KMS-11 (cell line): Measurements from ENCODE around the gene PHAF1.

Experiments
- H2AFZ ChIP-seq: fragments of 200-600 bp; sonication (generic); 2 replicates; pipeline ENCODE4 v1.6.1; 2016; ENCODE audit warnings: antibody characterized with exemption, mixed run types, low read depth
- H3K27ac ChIP-seq: fragments of 200-600 bp; sonication (generic); 2 replicates; pipeline ENCODE4 v1.6.1; 2016; ENCODE audit warnings: mild to moderate bottlenecking, mixed run types
- H3K27me3 ChIP-seq: fragments of 200-600 bp; sonication (generic); 2 replicates; pipeline ENCODE4 v1.6.1; 2017; ENCODE audit warnings: mild to moderate bottlenecking, low read depth, mixed run types, moderate library complexity; ENCODE audit not compliant: insufficient read depth
- H3K36me3 ChIP-seq: fragments of 200-600 bp; sonication (generic); 2 replicates; pipeline ENCODE4 v1.6.1; 2017; ENCODE audit warnings: mild to moderate bottlenecking, mixed run types; ENCODE audit not compliant: insufficient read depth
- H3K4me1 ChIP-seq: fragments of 200-600 bp; sonication (generic); 2 replicates; pipeline ENCODE4 v1.6.1; 2016; ENCODE audit warnings: mild to moderate bottlenecking, low read depth, mixed run types; ENCODE audit not compliant: poor library complexity, severe bottlenecking
- H3K4me2 ChIP-seq: fragments of 200-600 bp; sonication (generic); 2 replicates; pipeline ENCODE4 v1.7.0; 2016; ENCODE audit warnings: mild to moderate bottlenecking, mixed run types
- H3K4me3 ChIP-seq: fragments of 200-600 bp; sonication (generic); IDR thresholded peaks from 2 replicates; pipeline ENCODE4 v1.6.1; 2017; ENCODE audit warnings: low read depth, low read length, mixed read lengths; ENCODE audit not compliant: insufficient read depth
- H3K79me2 ChIP-seq: fragments of 200-600 bp; sonication (generic); 2 replicates; pipeline ENCODE4 v1.6.1; 2016; ENCODE audit warnings: low read depth, mixed run types; ENCODE audit not compliant: insufficient read depth
- H3K9ac ChIP-seq: fragments of 200-600 bp; sonication (generic); 2 replicates; pipeline ENCODE4 v1.6.1; 2016; ENCODE audit warnings: mild to moderate bottlenecking, mixed run types
- H4K20me1 ChIP-seq: fragments of 200-600 bp; sonication (generic); 2 replicates; pipeline ENCODE4 v1.6.1; 2016; ENCODE audit warnings: mild to moderate bottlenecking, mixed run types; ENCODE audit not compliant: insufficient read depth
- TF ChIP-seq, protein P1 (sequence below): fragments of 200-600 bp; sonication (generic); conservative IDR thresholded peaks from 2 replicates; pipeline ENCODE4 v1.6.1; 2017; ENCODE audit warnings: low read depth, mild to moderate bottlenecking, antibody characterized with exemption, low read length, moderate library complexity, mixed read lengths

Gene PHAF1

GRCh38 chr16:67109407-67110135 is at the start of gene PHAF1:
Gene PHAF1, plus strand, starts transcription at chr16:67109941. Its CDS starts 235 bp downstream, at chr16:67110176.
- Histone ChIP-seq H3K27ac (0 out of 2 replicates have a peak within 1 kb of the TSS, but pooled peaks have one; percentile 14), H3K27me3 (no peaks in the 10 kb centered on the region), H3K36me3 (no peaks in the 10 kb centered on the region), H2AFZ (peak within 1 kb of the TSS; percentile 95), H3K9ac (peak within 1 kb of the TSS; percentile 38; the same call in 1 of the 2 replicates), H3K79me2 (peaks cover 36% of the 10 kb centered on the region; the same call in 1 of the 2 replicates), H3K4me1 (peaks cover 14% of the 10 kb centered on the region), H3K4me3 (no peak within 1 kb of the TSS), H4K20me1 (no peaks in the 10 kb centered on the region; the same call in 1 of the 2 replicates), H3K4me2 (peak within 1 kb of the TSS; percentile 98)
- TF ChIP-seq, protein P1, sequence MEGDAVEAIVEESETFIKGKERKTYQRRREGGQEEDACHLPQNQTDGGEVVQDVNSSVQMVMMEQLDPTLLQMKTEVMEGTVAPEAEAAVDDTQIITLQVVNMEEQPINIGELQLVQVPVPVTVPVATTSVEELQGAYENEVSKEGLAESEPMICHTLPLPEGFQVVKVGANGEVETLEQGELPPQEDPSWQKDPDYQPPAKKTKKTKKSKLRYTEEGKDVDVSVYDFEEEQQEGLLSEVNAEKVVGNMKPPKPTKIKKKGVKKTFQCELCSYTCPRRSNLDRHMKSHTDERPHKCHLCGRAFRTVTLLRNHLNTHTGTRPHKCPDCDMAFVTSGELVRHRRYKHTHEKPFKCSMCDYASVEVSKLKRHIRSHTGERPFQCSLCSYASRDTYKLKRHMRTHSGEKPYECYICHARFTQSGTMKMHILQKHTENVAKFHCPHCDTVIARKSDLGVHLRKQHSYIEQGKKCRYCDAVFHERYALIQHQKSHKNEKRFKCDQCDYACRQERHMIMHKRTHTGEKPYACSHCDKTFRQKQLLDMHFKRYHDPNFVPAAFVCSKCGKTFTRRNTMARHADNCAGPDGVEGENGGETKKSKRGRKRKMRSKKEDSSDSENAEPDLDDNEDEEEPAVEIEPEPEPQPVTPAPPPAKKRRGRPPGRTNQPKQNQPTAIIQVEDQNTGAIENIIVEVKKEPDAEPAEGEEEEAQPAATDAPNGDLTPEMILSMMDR: no peak

DNA sequence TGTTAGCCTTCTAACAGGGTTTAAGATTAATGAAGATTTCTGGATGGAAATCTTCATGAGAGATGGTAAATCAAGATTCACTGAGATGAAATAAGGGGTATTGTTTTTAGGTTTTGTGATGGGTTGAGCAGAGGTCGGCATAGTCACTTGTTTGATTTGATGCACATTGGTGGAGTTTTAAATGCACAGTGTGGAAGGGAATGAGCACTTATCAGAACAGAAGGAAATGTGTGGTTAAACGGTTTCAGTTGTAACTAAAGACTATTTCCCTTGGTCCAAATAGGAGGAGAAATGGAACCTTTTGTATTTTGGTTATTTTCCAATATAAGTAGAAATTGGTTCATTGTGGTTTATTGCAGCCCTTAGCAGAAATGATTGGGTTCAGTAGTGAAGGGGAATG is 46.7 kb upstream of the PHAF1 start:
- Histone ChIP-seq H3K79me2 (peaks cover 63% of the 10 kb centered on the region), H3K36me3 (peaks cover 15% of the 10 kb centered on the region; the same call in 1 of the 2 replicates), H2AFZ (no peak overlapping the region), H3K27ac (no peak overlapping the region), H3K4me2 (no peak overlapping the region), H3K9ac (no peak overlapping the region), H3K27me3 (no peaks in the 10 kb centered on the region), H3K4me1 (peaks cover 18% of the 10 kb centered on the region), H4K20me1 (peaks cover 5% of the 10 kb centered on the region; the same call in 1 of the 2 replicates), H3K4me3 (no peak overlapping the region)
- TF ChIP-seq, protein P1: no peak

GRCh38 chr16:67068212-67068753 is 41.5 kb upstream of the PHAF1 start:
- Histone ChIP-seq H4K20me1 (no peaks in the 10 kb centered on the region), H3K36me3 (peaks cover 23% of the 10 kb centered on the region; the same call in 1 of the 2 replicates), H3K4me3 (no peak overlapping the region), H3K4me1 (peaks cover under 1% of the 10 kb centered on the region), H3K4me2 (no peak overlapping the region), H3K9ac (no peak overlapping the region), H3K27me3 (no peaks in the 10 kb centered on the region), H3K79me2 (peaks cover 19% of the 10 kb centered on the region), H2AFZ (no peak overlapping the region), H3K27ac (no peak overlapping the region)
- TF ChIP-seq, protein P1: no peak

GRCh38 chr16:67071476-67072048 is 38.2 kb upstream of the PHAF1 start:
- H3K9ac ChIP-seq: no peak overlapping the region
- TF ChIP-seq, protein P1: no peak

More at GRCh38 chr16:67071476-67072048, 38.2 kb upstream of the PHAF1 start:
- Histone ChIP-seq H3K36me3 (peaks cover 20% of the 10 kb centered on the region; the same call in 1 of the 2 replicates), H3K79me2 (no peaks in the 10 kb centered on the region), H3K4me3 (no peak overlapping the region), H3K4me2 (no peak overlapping the region), H3K27me3 (no peaks in the 10 kb centered on the region), H3K4me1 (no peaks in the 10 kb centered on the region), H3K27ac (no peak overlapping the region), H4K20me1 (no peaks in the 10 kb centered on the region), H2AFZ (no peak overlapping the region)
